Measurements from ENCODE around the gene LAMB4.

The LAMB4 gene

GRCh38 chr7:108012499-108013430 is 117.4 kb downstream of the LAMB4 start:
- no peak for TF ChIP-seq SPI1 (IDR thresholded peaks at IDR 0.05; ENCODE audit: borderline replicate concordance, low read depth)
- TF ChIP-seq GABPA (IDR thresholded peaks at IDR 0.05; ENCODE audit: low read depth): no peak
- no peak for TF ChIP-seq CTCF (IDR thresholded peaks at IDR 0.05; ENCODE audit: insufficient read depth, low read length)
- no peak for TF ChIP-seq POLR2AphosphoS5 (IDR thresholded peaks at IDR 0.05; ENCODE audit: low read depth)
- no peak for TF ChIP-seq REST (IDR thresholded peaks at IDR 0.05; ENCODE audit: insufficient replicate concordance, low read depth)
- peak in 1 of 2 experiments; percentile 28 for DNase-seq (ENCODE audit: low read depth in 1 of 2, low spot score in 1 of 2)
- H3K27ac ChIP-seq (replicated peaks): no peak overlapping the region

GRCh38 chr7:108010377-108010776 is 119.8 kb downstream of the LAMB4 start:
- Histone ChIP-seq H3K4me3 (replicated peaks; ENCODE audit: insufficient read depth, low read length) (no peak overlapping the region), H3K27ac (replicated peaks) (no peak overlapping the region), H3K27me3 (ENCODE audit: insufficient read depth, poor library complexity, severe bottlenecking) (peaks cover 7% of the 10 kb centered on the region)
- TF ChIP-seq REST (IDR thresholded peaks at IDR 0.05; ENCODE audit: insufficient replicate concordance, low read depth) (no peak), CTCF (IDR thresholded peaks at IDR 0.05; ENCODE audit: insufficient read depth, low read length) (no peak), POLR2AphosphoS5 (IDR thresholded peaks at IDR 0.05; ENCODE audit: low read depth) (no peak), SPI1 (IDR thresholded peaks at IDR 0.05; ENCODE audit: borderline replicate concordance, low read depth) (no peak), GABPA (IDR thresholded peaks at IDR 0.05; ENCODE audit: low read depth) (no peak)
- DNase-seq (ENCODE audit: low read depth in 1 of 2, low spot score in 1 of 2): no peak

More at GRCh38 chr7:108012499-108013430, 117.4 kb downstream of the LAMB4 start:
- Histone ChIP-seq H3K4me3 (replicated peaks; ENCODE audit: insufficient read depth, low read length) (no peak overlapping the region), H3K27me3 (ENCODE audit: insufficient read depth, poor library complexity, severe bottlenecking) (peaks cover 7% of the 10 kb centered on the region)

GRCh38 chr7:108009873-108010272 is 120.3 kb downstream of the LAMB4 start:
- no peak overlapping the region for H3K27ac ChIP-seq (replicated peaks)

More at GRCh38 chr7:108009873-108010272, 120.3 kb downstream of the LAMB4 start:
- TF ChIP-seq REST (IDR thresholded peaks at IDR 0.05; ENCODE audit: insufficient replicate concordance, low read depth): no peak
- TF ChIP-seq GABPA (IDR thresholded peaks at IDR 0.05; ENCODE audit: low read depth): no peak
- no peak for TF ChIP-seq CTCF (IDR thresholded peaks at IDR 0.05; ENCODE audit: insufficient read depth, low read length)
- no peak for TF ChIP-seq SPI1 (IDR thresholded peaks at IDR 0.05; ENCODE audit: borderline replicate concordance, low read depth)
- TF ChIP-seq POLR2AphosphoS5 (IDR thresholded peaks at IDR 0.05; ENCODE audit: low read depth): no peak
- no peak for DNase-seq (ENCODE audit: low read depth in 1 of 2, low spot score in 1 of 2)
- no peak overlapping the region for H3K4me3 ChIP-seq (replicated peaks; ENCODE audit: insufficient read depth, low read length)
- H3K27me3 ChIP-seq (ENCODE audit: insufficient read depth, poor library complexity, severe bottlenecking): peaks cover 11% of the 10 kb centered on the region
